GM12865 (cell line): ENCODE measurements around the gene MAP1LC3C.
A peak's percentile ranks its signal among the peaks of the same experiment; 100 is the strongest.

Experiments used
- DNase-seq: peaks from one replicate; pipeline ENCODE4 v3.0.0; 2010; ENCODE audit warnings: low read depth
- H3K4me3 ChIP-seq: 2 replicates; pipeline ENCODE4 v1.5.1; 2011; ENCODE audit warnings: mild to moderate bottlenecking, low read depth, low read length, control low read depth
- TF ChIP-seq, protein P1 (sequence below): IDR thresholded peaks from 2 replicates; pipeline ENCODE4 v1.5.1; 2011; ENCODE audit warnings: low read length, control low read depth, low read depth, inconsistent platforms; ENCODE audit not compliant: insufficient read depth; ENCODE audit errors: missing control alignments

MAP1LC3C gene

DNA sequence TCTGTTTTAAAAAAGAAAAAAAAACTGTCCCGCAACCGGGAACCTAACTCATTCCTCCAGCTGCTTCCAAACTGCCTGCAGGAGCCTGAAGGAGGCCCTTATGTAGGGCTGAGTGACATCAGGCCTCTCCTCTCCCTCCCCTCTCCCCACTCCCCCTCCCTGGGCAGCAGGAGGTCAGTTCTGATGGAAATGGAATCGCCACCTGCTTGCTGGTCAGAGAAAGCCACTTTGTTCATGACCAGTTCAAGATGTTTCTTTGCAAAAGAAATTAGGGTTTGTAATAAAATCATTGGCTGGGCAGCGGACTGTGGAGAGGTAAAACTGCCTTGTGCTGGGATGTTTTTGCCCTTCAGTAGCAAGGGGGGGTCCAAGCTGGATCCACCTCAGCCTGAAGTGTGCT is at the start of gene MAP1LC3C:
TSS of gene MAP1LC3C (minus strand) at position 73 of the 400 bp plus-strand sequence. CDS start 90 bp downstream, outside the sequence.
- DNase-seq = no peak
- peak within 1 kb of the TSS; percentile 37 for H3K4me3 ChIP-seq
- TF ChIP-seq, protein P1, sequence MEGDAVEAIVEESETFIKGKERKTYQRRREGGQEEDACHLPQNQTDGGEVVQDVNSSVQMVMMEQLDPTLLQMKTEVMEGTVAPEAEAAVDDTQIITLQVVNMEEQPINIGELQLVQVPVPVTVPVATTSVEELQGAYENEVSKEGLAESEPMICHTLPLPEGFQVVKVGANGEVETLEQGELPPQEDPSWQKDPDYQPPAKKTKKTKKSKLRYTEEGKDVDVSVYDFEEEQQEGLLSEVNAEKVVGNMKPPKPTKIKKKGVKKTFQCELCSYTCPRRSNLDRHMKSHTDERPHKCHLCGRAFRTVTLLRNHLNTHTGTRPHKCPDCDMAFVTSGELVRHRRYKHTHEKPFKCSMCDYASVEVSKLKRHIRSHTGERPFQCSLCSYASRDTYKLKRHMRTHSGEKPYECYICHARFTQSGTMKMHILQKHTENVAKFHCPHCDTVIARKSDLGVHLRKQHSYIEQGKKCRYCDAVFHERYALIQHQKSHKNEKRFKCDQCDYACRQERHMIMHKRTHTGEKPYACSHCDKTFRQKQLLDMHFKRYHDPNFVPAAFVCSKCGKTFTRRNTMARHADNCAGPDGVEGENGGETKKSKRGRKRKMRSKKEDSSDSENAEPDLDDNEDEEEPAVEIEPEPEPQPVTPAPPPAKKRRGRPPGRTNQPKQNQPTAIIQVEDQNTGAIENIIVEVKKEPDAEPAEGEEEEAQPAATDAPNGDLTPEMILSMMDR = no peak

DNA sequence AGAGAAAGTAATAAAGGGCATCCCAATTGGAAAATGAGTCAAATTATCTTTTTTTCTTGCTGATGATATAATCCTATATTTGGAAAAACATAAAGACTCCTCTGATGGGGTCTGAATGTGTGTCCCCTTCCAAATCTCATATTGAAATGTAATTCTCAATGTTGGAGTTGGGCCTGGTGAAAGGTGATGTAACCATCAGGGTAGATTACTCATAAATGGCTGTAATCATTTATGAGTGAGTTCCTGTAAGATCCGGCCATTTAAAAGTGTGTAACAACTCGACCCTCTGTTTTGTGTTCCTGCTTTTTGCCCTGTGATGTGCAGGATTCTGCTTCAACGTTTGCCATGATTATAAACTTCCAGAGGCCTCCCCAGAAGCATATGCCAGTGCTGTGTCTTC is 44.3 kb upstream of the MAP1LC3C start:
- TF ChIP-seq, protein P1 = no peak
- DNase-seq = no peak
- no peak overlapping the region for H3K4me3 ChIP-seq

DNA sequence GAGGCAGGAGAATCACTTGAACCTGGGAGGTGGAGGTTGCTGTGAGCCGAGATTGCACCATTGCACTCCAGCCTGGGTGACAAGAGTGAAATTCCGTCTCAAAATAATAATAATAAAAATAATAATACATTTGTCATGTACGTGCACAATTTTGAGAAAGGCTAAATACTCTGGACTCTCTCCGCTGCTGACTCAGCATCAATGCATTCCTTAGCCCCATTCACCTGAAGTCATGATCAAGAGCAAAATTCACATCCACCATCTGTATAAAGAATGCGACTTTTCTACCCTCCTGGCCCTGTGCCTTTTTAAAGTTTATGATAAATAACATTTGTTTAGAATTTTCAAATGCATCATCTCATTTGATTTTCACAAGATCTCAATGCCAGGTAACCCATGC is 35.5 kb upstream of the MAP1LC3C start:
- DNase-seq = no peak
- H3K4me3 ChIP-seq = no peak overlapping the region
- TF ChIP-seq, protein P1 = no peak

DNA sequence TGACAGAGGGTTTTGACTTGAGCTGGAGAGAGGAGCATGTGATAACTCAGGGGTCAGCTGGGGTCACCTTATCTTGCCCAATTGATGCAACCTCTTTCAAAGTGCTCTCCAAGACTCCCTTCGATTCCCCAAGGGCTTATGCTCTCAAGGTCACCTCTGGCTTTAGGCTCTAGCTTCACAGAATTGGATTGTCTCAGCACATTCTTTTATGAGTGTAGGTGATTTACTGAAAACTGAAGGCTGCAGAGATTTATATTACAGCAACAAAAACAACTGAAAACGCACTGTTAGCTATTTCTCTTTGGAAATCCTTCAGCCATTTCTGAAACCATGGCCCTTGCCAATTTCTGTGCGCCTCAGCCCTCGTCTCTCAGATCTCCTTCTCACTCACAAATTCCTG is 34.5 kb upstream of the MAP1LC3C start:
- TF ChIP-seq, protein P1 = no peak
- H3K4me3 ChIP-seq = no peak overlapping the region
- DNase-seq = no peak

DNA sequence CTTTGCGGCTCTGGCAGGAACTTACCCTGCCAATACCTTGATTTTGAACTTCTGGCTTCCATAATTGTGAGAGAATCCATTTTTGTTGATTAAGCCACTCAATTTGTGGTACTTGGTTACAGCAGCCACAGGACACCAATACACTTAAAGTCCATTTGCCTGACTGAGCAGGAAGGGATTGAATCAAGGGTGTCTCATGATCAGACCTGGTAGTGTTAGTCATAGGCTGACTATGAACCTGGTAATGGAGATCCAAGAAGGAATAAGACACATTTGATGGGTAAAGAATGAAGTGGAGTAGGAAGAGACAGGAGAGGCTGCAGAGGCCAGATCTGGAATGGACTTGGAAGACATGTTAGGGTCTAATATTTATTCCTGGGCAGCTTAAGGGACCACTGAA is 31.2 kb upstream of the MAP1LC3C start:
- no peak for DNase-seq
- TF ChIP-seq, protein P1 = no peak
- H3K4me3 ChIP-seq = no peak overlapping the region

DNA sequence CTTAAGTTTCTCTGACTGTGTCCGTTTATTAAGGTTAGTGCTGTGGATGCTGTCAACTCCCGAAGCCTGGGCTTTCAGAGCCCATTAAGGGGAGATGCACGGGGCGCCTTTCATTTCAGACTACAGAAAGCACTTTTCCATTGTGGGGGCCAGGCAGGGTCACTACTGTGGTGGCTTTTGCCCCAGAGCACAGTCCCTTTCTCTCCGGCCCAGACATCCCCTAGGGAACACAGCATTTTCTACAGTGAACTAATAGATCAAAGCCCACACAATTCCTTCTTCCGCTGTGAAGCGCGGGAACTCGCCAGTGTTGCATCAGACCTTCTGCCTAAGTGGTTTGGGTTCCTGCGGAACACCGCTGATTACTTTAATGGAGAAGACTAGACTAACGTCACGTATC is 26.8 kb upstream of the MAP1LC3C start:
- no peak overlapping the region for H3K4me3 ChIP-seq
- TF ChIP-seq, protein P1 = no peak
- no peak for DNase-seq

DNA sequence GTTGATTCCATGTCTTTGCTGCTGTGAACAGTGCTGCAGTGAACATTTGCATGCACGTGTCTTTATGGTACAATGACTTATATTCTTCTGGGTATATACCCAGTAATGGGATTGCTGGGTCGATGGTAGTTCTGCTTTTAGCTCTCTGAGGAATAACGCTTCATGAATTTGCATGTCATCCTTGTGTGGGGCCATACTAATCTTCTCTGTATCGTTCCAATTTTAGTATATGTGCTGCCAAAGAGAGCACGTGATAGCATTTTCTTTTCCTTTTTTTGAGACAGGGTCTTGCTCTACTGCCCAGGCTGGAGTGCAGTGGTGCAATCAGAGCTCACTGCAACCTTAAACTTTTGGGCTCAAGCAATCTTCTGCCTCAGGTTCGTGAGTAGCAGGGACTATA is 24.9 kb upstream of the MAP1LC3C start:
- no peak overlapping the region for H3K4me3 ChIP-seq
- DNase-seq = peak; percentile 11
- TF ChIP-seq, protein P1 = no peak
